GM19328 (cell line): ENCODE measurements around the gene FRS2.

Experiments used
- ATAC-seq: cut with Tn5 transposase; IDR thresholded peaks from one replicate; pipeline ENCODE4 v1.9.1; 2021; ENCODE audit warnings: mild to moderate bottlenecking, moderate library complexity; ENCODE audit not compliant: unreplicated experiment

Gene FRS2

GRCh38 chr12:69500631-69501030 lies 30.4 kb downstream of the FRS2 start:
- ATAC-seq, result no peak

- ATAC-seq, result no peak
Observed at GRCh38 chr12:69501154-69501895, 31.1 kb downstream of the FRS2 start.

- no peak for ATAC-seq
Observed at GRCh38 chr12:69502345-69503081, 32.3 kb downstream of the FRS2 start.

- no peak for ATAC-seq
Observed at GRCh38 chr12:69508091-69508490, 37.9 kb downstream of the FRS2 start.

GRCh38 chr12:69508621-69509020 lies 38.4 kb downstream of the FRS2 start:
- no peak for ATAC-seq

- ATAC-seq, result no peak
Observed at GRCh38 chr12:69509308-69509736, 39.1 kb downstream of the FRS2 start.

- ATAC-seq, result no peak
Observed at GRCh38 chr12:69509904-69510827, 40.0 kb downstream of the FRS2 start.

- ATAC-seq, result no peak
Observed at GRCh38 chr12:69511016-69511415, 40.8 kb downstream of the FRS2 start.

GRCh38 chr12:69511469-69512267 lies 41.5 kb downstream of the FRS2 start:
- no peak for ATAC-seq

GRCh38 chr12:69512820-69513219 lies 42.6 kb downstream of the FRS2 start:
- no peak for ATAC-seq

- no peak for ATAC-seq
Observed at GRCh38 chr12:69513297-69513696, 43.1 kb downstream of the FRS2 start.

- no peak for ATAC-seq
Observed at GRCh38 chr12:69514111-69514510, 43.9 kb downstream of the FRS2 start.

GRCh38 chr12:69514845-69515244 lies 44.7 kb downstream of the FRS2 start:
- no peak for ATAC-seq

GRCh38 chr12:69515394-69515930 lies 45.3 kb downstream of the FRS2 start:
- ATAC-seq, result no peak

GRCh38 chr12:69516950-69517349 lies 46.8 kb downstream of the FRS2 start:
- ATAC-seq, result no peak

- ATAC-seq, result no peak
Observed at GRCh38 chr12:69517406-69517805, 47.2 kb downstream of the FRS2 start.

GRCh38 chr12:69519871-69520270 lies 49.7 kb downstream of the FRS2 start:
- no peak for ATAC-seq

- ATAC-seq, result no peak
Observed at GRCh38 chr12:69523433-69524330, 53.5 kb downstream of the FRS2 start.

GRCh38 chr12:69524331-69524630 lies 54.1 kb downstream of the FRS2 start:
- no peak for ATAC-seq
